Posterior cingulate gyrus (tissue), 11 donors: ENCODE results near the gene DCLRE1A.

ENCODE experiments used
- DNase-seq, 10 donors: peaks; one replicate each; pipeline versions ENCODE4 v3.0.0 to v3.0.0-alpha.2; 2020 to 2021; ENCODE audit warnings: mixed read lengths in 3 of 10
- intact Hi-C: fragments of 100-400 bp; cut with DNase I; formaldehyde crosslinking; loops from one replicate; pipeline ENCODE4 v1.15.1; 2023

Gene DCLRE1A

DNA sequence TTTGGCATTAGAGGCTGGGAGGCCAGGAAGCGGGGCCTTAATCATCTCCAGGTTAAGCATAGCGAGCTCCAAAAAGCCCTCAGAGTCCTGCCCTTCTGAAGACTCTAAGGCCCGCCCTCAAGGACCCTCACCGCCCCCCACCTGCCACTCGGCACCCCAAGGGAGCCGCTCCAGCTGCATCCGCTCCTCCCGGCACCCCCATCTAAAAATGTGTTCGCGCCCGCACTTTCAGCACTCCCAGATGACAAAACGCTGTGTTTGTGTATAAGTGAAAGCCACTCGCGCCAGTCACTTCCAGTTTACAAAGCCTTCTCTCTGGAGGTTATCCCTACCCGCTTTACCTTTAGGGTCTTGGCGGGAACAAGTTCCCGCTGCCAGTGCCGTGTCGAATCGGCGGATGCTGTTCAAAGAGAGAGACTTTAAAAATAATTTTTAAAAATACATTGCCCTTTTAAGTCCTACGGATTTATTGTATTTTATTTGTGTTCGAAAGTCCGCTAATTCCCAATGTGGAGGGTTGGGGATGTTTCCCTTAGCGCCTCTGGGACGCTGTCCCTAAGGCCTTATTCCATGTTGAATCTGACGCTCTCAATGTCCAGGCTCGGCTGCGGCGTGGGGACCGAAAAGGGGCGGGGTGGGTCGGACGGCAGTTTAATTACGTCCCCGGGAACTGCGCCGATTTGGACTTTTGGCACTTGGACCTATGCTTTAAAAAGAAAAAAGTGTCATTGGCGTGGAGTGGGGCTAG lies at the start of gene DCLRE1A, which contains the start of gene NHLRC2:
Gene DCLRE1A (minus strand): TSS at position 70 of the 748 bp plus-strand sequence. CDS start 900 bp downstream, outside the sequence.
Gene NHLRC2 (plus strand): TSS at position 649 of the 748 bp plus-strand sequence. CDS start 212 bp downstream, outside the sequence.
- DNase-seq = peak; percentile 68 to 95 (median 78)
- intact Hi-C loops = loop anchor here (5.0 kb wide), 2 partner anchors 193 to 318 kb away; partner anchors contain the start of gene CCDC186

DNA sequence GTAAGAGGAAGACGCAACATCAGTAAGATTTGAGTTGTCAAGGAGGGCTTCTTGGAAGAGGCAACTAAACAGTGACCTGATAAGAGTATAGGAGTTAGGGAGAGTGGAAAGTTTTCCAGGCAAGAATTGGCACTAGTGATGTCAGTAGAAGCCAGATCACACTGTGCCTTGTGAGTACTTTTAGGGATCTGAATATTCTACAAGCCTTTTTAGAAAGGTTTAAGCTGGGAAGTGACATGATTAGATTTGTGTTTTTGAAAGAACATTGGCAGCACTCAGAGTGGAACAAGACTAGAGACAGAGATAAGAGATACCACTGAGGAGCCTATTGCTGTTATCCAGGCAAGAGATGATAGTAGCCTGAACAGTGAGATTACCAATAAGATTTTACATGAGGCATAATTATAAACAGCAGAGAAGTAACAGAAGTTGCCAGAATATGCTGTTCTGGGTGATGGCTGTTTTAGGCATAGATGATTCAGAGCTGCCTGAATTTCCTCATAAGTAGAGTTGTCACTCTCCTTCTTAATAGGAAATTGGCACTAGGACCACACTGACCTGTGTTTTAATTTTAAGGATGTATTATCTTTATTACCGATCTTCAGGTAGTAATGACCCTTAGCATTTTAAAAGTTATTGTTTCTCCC lies 46.2 kb upstream of the DCLRE1A start:
- DNase-seq = no peak
- intact Hi-C loops = loop anchor here (10.0 kb wide), 1 partner anchor 205 kb away; no protein-coding TSS in a partner anchor

DNA sequence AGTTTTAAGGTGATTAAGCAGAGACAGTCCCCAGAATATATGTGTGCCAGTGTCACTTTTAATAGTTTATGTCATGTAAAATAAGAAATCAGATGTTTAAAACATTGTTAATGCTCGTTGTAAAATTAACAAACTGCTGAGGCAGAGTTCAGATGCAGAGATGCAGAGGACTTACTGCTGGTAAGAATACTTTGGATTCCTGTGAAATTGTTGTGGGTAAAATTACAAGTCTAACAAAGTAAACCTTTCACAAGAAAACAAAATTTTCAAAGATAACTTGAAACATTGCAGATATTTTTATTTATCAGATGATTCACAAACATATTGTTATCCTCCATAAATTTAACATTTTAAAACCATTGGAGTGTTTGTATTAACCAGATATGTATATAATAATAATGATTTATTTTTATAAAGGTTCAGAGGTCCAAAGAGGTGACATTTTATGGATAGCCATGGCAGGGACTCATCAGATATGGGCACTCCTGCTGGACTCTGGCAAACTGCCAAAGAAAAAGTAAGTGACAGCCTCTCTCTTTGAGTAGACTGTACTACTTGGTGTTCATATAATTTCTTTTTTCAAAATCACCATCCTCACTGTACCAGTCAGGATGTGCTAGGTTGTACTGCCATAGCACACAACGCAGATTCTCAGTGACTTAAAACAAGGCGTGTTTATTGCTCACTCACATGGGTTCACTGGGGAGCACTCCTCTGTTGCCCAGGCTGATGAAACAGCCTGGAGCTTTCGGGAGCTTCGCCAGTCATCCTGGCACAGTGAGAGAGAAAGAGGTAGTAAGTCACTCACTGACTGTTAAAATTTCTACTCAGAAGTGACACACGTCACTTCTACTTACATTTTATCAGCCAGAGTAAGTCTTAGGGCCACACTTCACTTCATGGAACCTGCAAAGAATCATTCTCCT lies 44.1 kb upstream of the DCLRE1A start:
- DNase-seq = peak in 2 of 10 donors; percentile 10 to 61
- intact Hi-C loops = loop anchor here (10.0 kb wide), 1 partner anchor 207 kb away; no protein-coding TSS in a partner anchor

- no peak for DNase-seq
- intact Hi-C loops = loop anchor here (10.0 kb wide), 1 partner anchor 210 kb away; no protein-coding TSS in a partner anchor
Measured at GRCh38 chr10:113895018-113895417, 41.1 kb upstream of the DCLRE1A start.

DNA sequence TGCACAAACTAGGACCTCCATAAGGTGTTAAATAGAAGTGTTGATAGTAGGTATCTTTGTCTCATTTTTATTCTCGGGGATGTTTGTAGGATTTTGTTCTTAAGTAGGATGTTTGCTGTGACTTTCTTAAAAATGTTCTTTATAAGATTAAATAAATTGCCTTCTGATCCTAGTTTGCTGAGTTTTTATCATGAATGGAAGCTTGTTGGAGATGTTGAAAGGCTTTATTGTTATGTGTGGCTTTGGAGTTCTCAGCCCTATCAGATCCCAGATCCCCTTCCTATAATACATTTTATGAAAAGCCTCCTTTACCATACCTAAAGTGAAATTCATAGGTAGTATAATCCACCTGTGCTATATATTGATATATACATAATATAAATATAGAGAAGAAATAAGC lies 40.7 kb upstream of the DCLRE1A start:
- intact Hi-C loops = loop anchor here (10.0 kb wide), 1 partner anchor 210 kb away; no protein-coding TSS in a partner anchor
- no peak for DNase-seq

GRCh38 chr10:113893570-113893969 lies 39.7 kb upstream of the DCLRE1A start:
- intact Hi-C loops = loop anchor here (10.0 kb wide), 1 partner anchor 211 kb away; no protein-coding TSS in a partner anchor
- DNase-seq = no peak

DNA sequence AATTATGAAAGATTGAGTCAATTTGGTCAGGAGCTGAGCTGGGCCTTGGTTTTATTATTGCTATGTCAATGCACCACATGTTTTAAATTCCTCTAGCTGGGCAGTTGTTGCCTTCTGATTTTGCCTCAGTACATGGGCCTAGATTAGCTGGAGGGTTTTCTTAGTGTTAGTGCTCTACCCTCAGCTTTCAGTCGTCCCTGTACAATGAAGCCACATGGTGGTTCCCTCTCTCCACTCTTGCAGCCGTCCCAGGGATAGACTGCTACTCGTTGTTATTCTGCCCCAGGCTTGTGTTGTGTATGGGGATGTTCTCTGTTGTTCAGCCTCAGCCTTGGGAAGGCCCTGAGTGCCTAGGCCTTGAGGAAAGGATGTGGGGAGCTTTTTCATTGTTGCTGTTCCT lies 37.6 kb upstream of the DCLRE1A start:
- DNase-seq = peak in 7 of 10 donors; percentile 14 to 82 (median 39)
- intact Hi-C loops = loop anchor here (10.0 kb wide), 1 partner anchor 213 kb away; no protein-coding TSS in a partner anchor

GRCh38 chr10:113890769-113891168 lies 36.9 kb upstream of the DCLRE1A start:
- intact Hi-C loops = loop anchor here (10.0 kb wide), 1 partner anchor 214 kb away; no protein-coding TSS in a partner anchor
- no peak for DNase-seq

- intact Hi-C loops = loop anchor here (10.0 kb wide), 1 partner anchor 215 kb away; no protein-coding TSS in a partner anchor
- DNase-seq = no peak
Measured at GRCh38 chr10:113889911-113890310, 36.0 kb upstream of the DCLRE1A start.

DNA sequence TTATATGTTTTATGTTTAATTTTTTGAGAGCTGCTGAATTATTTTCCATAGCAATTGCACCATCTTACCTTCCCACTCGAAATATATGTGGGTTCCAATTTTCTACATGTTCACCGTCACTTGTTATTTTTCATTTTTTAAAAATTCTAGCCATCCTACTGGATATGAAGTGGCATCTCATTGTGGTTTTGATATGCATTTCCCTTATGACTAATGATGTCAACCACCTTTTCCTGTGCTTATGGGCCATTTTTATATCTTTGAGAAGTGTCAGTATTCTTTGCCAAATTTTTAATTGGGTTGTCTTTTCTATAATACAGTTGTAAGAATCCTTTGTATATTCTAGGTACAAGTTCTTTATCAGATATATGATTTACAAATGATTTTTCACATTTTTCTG lies 28.4 kb upstream of the DCLRE1A start:
- intact Hi-C loops = no loop called here

DNA sequence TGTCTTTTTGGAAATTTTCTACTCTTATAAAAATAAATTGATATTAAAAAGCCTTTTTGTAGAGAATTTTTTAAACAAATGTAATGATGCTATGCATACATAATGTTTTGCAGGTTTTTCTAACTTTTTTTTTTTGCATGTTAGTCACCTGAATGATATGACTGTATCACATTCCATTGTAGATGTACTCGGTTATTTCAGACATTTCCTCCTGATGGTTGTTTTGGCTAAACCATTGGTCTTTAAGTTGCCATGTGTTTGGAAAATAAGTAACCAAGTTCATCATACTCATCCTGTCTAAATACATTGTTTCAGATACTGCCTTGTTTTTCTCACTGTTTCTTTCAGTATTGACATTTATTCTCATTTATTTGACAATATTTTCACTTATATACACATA lies 26.4 kb upstream of the DCLRE1A start:
- DNase-seq = no peak
- intact Hi-C loops = no loop called here

More for the DNA sequence above, 28.4 kb upstream of the DCLRE1A start:
- no peak for DNase-seq

DNA sequence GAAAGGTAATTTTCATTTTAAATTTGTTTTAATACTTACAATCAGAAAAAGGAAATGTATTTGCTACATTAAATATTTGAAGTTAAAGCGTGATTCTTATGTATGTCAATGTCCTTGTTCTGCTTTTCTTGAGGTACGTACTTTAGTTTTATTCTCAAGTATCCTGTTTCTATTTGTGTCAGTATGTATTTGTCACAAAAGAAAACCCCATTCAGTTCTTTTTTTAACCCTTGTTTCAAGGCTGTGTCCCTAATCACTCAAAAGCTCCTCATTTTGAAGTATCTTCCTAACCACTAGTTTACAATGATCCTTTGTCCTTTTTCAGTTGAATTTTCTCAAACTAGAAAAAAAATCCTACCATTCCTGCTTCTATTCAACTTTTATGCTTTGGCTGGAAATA lies 25.8 kb upstream of the DCLRE1A start:
- intact Hi-C loops = no loop called here
- DNase-seq = no peak

- intact Hi-C loops = no loop called here
- DNase-seq = no peak
Measured at GRCh38 chr10:113876461-113876860, 22.6 kb upstream of the DCLRE1A start.

DNA sequence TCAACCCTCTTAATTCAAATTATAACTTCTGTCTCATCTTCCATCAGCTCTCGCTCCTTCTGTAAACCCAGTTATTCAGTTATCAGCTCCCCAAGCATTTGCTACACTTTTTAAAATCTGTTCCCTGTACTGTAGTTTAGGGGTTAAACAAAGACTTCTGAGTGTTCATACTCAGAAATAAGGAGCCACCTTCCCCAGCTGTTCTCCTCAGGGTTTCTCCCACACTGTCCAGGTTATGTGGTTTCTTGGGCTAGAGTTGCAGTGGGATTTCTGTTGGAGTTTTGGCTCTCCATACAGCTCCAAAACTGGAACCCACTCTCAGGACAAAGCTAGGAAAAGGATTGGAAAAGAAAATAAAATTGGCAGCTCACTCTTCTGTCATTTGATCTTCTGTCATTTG lies 21.3 kb upstream of the DCLRE1A start:
- no peak for DNase-seq
- intact Hi-C loops = no loop called here

GRCh38 chr10:113872139-113873030 lies 18.5 kb upstream of the DCLRE1A start:
- DNase-seq = no peak
- intact Hi-C loops = no loop called here

- no peak for DNase-seq
- intact Hi-C loops = no loop called here
Measured at GRCh38 chr10:113869789-113870188, 15.9 kb upstream of the DCLRE1A start.

DNA sequence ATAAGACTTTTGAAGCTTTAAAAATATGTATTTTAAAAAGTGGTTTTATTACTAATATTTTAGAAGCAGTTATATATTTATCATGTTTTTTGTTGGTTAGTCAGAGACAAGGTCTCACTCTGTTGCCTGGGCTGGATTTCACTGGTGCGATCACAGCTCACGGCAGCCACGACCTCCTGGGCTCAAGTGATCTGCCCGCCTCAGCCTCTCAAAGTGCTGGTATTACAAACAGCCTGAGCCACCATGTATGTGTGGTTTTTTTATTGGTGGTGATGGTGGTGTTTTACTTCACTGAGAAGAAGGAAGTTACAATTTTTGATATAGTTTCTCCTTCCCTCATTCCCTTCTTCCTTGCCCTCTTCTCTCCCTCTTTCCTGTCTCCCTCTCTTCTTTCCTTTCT lies 14.0 kb upstream of the DCLRE1A start:
- intact Hi-C loops = no loop called here
- DNase-seq = peak in 1 of 10 donors; percentile 21

DNA sequence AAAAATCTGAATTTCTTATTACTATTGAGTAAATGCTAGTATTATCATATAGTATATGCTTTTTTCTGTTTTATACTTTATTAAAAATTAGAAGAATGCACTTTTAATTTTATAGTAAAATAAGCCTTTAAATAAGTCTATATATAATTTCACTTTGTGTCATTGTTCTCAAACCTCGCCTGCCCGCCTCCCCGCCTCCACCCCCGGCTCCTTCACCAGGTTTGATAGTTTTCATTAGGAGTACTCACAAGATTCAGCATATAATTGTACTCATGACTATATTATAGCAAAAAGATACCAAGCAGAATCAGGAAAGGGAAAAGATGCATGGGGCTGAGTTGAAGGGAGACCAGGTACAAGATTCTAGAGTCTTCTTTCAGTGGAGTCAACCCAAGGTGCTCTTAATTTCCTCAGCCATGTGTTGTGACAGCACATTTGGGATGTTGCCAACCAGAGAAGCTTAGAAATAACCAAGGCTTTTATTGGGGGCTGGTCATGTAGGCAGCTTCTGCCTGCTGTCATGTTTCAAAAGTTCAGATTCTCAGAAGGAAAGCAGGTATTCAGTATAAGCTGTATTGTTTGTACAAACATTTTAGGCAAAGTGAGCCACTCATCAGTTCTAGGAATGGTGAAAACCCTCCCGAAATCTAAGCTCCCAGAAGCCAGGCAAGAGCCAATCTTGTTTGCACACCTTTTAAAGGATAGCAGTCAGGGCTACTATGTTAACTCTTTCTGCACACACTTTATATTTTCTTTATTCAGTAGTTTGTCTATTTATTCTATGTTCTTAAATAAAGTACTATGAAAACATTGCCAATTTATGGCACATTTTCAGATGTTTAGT lies 12.9 kb upstream of the DCLRE1A start:
- intact Hi-C loops = no loop called here
- peak in 2 of 10 donors; percentile 30 to 71 for DNase-seq
